ENCODE data around the gene LYSET.
"Not testable (repeated sequence)": the region's sequence is repeated elsewhere in the genome, so short reads cannot be mapped to it uniquely, and the experiment has no call there.

LYSET gene

GRCh38 chr14:93219103-93219726 is 34.1 kb downstream of the LYSET start:
- Mint-ChIP-seq H3K4me3 (no peak overlapping the region), H3K4me1 (ENCODE audit: low read depth in 2 of 2) (no peaks in the 10 kb centered on the region), H3K9me3 (no peaks in the 10 kb centered on the region), H3K27ac (no peak overlapping the region), H3K27me3 (no peaks in the 10 kb centered on the region), H3K36me3 (ENCODE audit: insufficient read depth) (peaks cover 57% of the 10 kb centered on the region)
- DNase-seq (peak; percentile 16 to 33 (median 33)), ATAC-seq (replicated peaks) (peak; percentile 87)

- DNase-seq (no peak), ATAC-seq (replicated peaks) (no peak)
- H3K9me3 Mint-ChIP-seq = no peaks in the 10 kb centered on the region
- no peaks in the 10 kb centered on the region for H3K4me1 Mint-ChIP-seq (ENCODE audit: low read depth in 2 of 2)
- H3K27me3 Mint-ChIP-seq = no peaks in the 10 kb centered on the region
- H3K36me3 Mint-ChIP-seq (ENCODE audit: insufficient read depth) = peaks cover 61% of the 10 kb centered on the region
- no peak overlapping the region for H3K27ac Mint-ChIP-seq
- H3K4me3 Mint-ChIP-seq = no peak overlapping the region
These were observed 35.4 kb downstream of the LYSET start for GRCh38 chr14:93220509-93220908.

DNA sequence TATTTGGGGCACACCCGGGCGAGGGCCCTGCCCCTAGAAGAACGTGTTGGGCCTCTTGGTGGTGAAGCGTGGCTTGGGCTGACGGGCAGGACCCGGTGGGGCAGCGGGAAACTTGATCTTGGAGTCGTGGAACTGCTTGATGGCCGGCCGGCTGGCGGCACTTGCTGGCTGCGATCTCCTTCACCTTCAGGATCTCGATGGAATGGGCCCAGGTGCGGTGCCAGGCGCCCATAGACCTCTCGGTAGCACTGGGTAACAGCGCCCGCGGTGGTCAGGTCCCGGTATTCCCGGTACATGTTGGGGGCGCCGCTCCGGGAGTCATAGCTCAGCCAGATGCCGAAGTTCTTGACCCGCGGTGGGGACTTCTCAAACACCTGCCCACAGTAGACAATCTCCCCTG is 38.4 kb downstream of the LYSET start:
- H3K27me3 Mint-ChIP-seq = no peaks in the 10 kb centered on the region
- DNase-seq = no peak
- no peak overlapping the region for H3K27ac Mint-ChIP-seq
- no peak for ATAC-seq (replicated peaks)
- peaks cover 75% of the 10 kb centered on the region for H3K36me3 Mint-ChIP-seq (ENCODE audit: insufficient read depth)
- no peaks in the 10 kb centered on the region for H3K9me3 Mint-ChIP-seq
- H3K4me3 Mint-ChIP-seq = no peak overlapping the region
- no peaks in the 10 kb centered on the region for H3K4me1 Mint-ChIP-seq (ENCODE audit: low read depth in 2 of 2)

DNA sequence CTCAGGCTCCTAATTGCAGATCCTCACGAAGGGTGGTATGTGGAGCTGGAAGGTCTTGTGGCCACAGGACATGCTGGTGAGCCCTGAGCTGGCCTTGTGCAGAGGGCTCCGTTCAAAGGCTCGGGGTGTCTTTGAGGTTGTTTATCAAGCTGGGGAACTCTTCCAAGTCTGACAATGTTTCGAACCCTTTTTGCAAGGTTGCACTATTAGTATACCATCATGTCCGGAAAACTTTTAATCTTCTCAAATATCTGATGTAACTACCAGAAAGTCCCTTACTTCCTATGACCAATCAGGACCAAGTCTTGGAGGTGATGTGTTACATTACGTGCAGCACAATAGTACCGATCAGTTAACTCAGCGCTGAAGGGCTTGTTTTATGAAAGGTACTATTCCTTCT is 43.4 kb downstream of the LYSET start:
- H3K9me3 Mint-ChIP-seq = no peaks in the 10 kb centered on the region
- H3K4me1 Mint-ChIP-seq (ENCODE audit: low read depth in 2 of 2) = peaks cover 5 to 17% of the 10 kb centered on the region in 2 donors
- ATAC-seq (replicated peaks) (no peak), DNase-seq (no peak)
- H3K27ac Mint-ChIP-seq = no peak overlapping the region
- H3K4me3 Mint-ChIP-seq = no peak overlapping the region
- peaks cover 8 to 14% of the 10 kb centered on the region in 2 donors for H3K27me3 Mint-ChIP-seq
- peaks cover 49% of the 10 kb centered on the region for H3K36me3 Mint-ChIP-seq (ENCODE audit: insufficient read depth)

GRCh38 chr14:93230539-93230938 is 45.4 kb downstream of the LYSET start:
- ATAC-seq (replicated peaks) (no peak), DNase-seq (no peak)
- Mint-ChIP-seq H3K36me3 (ENCODE audit: insufficient read depth) (peaks cover 34% of the 10 kb centered on the region), H3K27me3 (peaks cover 8 to 14% of the 10 kb centered on the region in 2 donors), H3K4me3 (peak overlapping the region in 1 of 2 donors; percentile 73), H3K4me1 (ENCODE audit: low read depth in 2 of 2) (peaks cover 7 to 17% of the 10 kb centered on the region in 2 donors), H3K27ac (no peak overlapping the region), H3K9me3 (no peaks in the 10 kb centered on the region)

GRCh38 chr14:93231129-93231979 is 46.2 kb downstream of the LYSET start:
- DNase-seq = no peak
- Mint-ChIP-seq H3K36me3 (ENCODE audit: insufficient read depth) (peaks cover 31% of the 10 kb centered on the region), H3K27ac (no peak overlapping the region), H3K4me1 (ENCODE audit: low read depth in 2 of 2) (peaks cover 7 to 17% of the 10 kb centered on the region in 2 donors), H3K4me3 (peak overlapping the region; percentile 58 to 73), H3K27me3 (peaks cover 8 to 14% of the 10 kb centered on the region in 2 donors), H3K9me3 (no peaks in the 10 kb centered on the region)
- ATAC-seq (replicated peaks) = no peak

- H3K4me1 Mint-ChIP-seq (ENCODE audit: low read depth in 2 of 2) = peaks cover 7 to 17% of the 10 kb centered on the region in 2 donors
- peaks cover 23% of the 10 kb centered on the region for H3K36me3 Mint-ChIP-seq (ENCODE audit: insufficient read depth)
- ATAC-seq (replicated peaks) (no peak), DNase-seq (no peak)
- H3K27ac Mint-ChIP-seq = no peak overlapping the region
- no peak overlapping the region for H3K4me3 Mint-ChIP-seq
- no peaks in the 10 kb centered on the region for H3K9me3 Mint-ChIP-seq
- peaks cover 8 to 14% of the 10 kb centered on the region in 2 donors for H3K27me3 Mint-ChIP-seq
These were observed 47.0 kb downstream of the LYSET start for GRCh38 chr14:93232159-93232558.

- peaks cover 7 to 17% of the 10 kb centered on the region in 2 donors for H3K4me1 Mint-ChIP-seq (ENCODE audit: low read depth in 2 of 2)
- not testable (repeated sequence) for H3K27ac Mint-ChIP-seq
These were observed 48.0 kb downstream of the LYSET start for GRCh38 chr14:93233078-93233477.

DNA sequence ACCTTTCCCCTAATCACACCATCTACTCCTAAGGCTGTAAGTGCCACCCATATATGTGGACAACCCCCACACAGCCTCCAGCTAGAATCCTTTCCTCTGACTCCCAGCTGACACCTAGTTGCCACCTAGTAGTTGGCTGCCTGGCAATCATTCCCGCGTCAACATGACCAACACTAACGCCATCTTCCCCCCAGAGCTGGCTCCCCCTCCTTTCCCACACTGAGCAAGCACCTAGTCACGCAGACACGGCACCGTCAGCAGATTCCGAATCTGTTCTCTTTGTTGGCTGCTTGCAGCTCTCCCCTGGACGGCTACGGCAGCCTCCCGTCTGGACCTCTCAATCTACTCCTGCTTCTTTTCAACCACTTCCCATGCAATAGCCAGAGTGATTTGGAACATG is 49.7 kb downstream of the LYSET start:
- H3K4me1 Mint-ChIP-seq (ENCODE audit: low read depth in 2 of 2) = peaks cover 7 to 15% of the 10 kb centered on the region in 2 donors
- H3K9me3 Mint-ChIP-seq = no peaks in the 10 kb centered on the region
- DNase-seq = no peak
- no peak for ATAC-seq (replicated peaks)
- H3K4me3 Mint-ChIP-seq = no peak overlapping the region
- no peak overlapping the region for H3K27ac Mint-ChIP-seq
- H3K27me3 Mint-ChIP-seq = peaks cover 8 to 14% of the 10 kb centered on the region in 2 donors
- H3K36me3 Mint-ChIP-seq (ENCODE audit: insufficient read depth) = peaks cover 1% of the 10 kb centered on the region

More at GRCh38 chr14:93233078-93233477, 48.0 kb downstream of the LYSET start:
- peaks cover 14% of the 10 kb centered on the region for H3K36me3 Mint-ChIP-seq (ENCODE audit: insufficient read depth)
- H3K4me3 Mint-ChIP-seq; H3K9me3 Mint-ChIP-seq; DNase-seq; ATAC-seq (replicated peaks): not testable (repeated sequence)
- H3K27me3 Mint-ChIP-seq = peaks cover 8 to 14% of the 10 kb centered on the region in 2 donors

Measured in effector memory CD8-positive, alpha-beta T cell (primary cell).